GM18505 (cell line): ENCODE data around the gene GRIA4.
"Not testable (repeated sequence)": the region's sequence is repeated elsewhere in the genome, so short reads cannot be mapped to it uniquely, and the experiment has no call there.

ENCODE experiments used
- ATAC-seq: cut with Tn5 transposase; IDR thresholded peaks from one replicate; pipeline ENCODE4 v1.9.1; 2021; ENCODE audit not compliant: unreplicated experiment
- POLR2A ChIP-seq: IDR thresholded peaks from 4 replicates; pipeline ENCODE4 v1.6.1; 2011; ENCODE audit warnings: borderline replicate concordance; ENCODE audit not compliant: insufficient read depth, insufficient read length; ENCODE audit errors: extremely low read depth

GRIA4 gene

GRCh38 chr11:105757107-105757506 lies 147.2 kb downstream of the GRIA4 start:
- TF ChIP-seq POLR2A = no peak
- ATAC-seq = no peak

- TF ChIP-seq POLR2A = no peak
- no peak for ATAC-seq
Measured at GRCh38 chr11:105763594-105763993, 153.7 kb downstream of the GRIA4 start.

- ATAC-seq = no peak
Measured at GRCh38 chr11:105767931-105768330, 158.1 kb downstream of the GRIA4 start.

GRCh38 chr11:105769627-105770026 lies 159.8 kb downstream of the GRIA4 start:
- no peak for ATAC-seq
- no peak for TF ChIP-seq POLR2A

More at GRCh38 chr11:105767931-105768330, 158.1 kb downstream of the GRIA4 start:
- TF ChIP-seq POLR2A = no peak

GRCh38 chr11:105773452-105773851 lies 163.6 kb downstream of the GRIA4 start:
- not testable (repeated sequence) for ATAC-seq

- TF ChIP-seq POLR2A = no peak
- ATAC-seq = no peak
Measured at GRCh38 chr11:105774899-105775298, 165.0 kb downstream of the GRIA4 start.

- no peak for TF ChIP-seq POLR2A
- ATAC-seq = no peak
Measured at GRCh38 chr11:105780781-105781525, 171.1 kb downstream of the GRIA4 start.

GRCh38 chr11:105781807-105782206 lies 171.9 kb downstream of the GRIA4 start:
- TF ChIP-seq POLR2A = no peak
- ATAC-seq = no peak

GRCh38 chr11:105783216-105783615 lies 173.3 kb downstream of the GRIA4 start:
- TF ChIP-seq POLR2A = no peak
- no peak for ATAC-seq

GRCh38 chr11:105785850-105786249 lies 176.0 kb downstream of the GRIA4 start:
- not testable (repeated sequence) for ATAC-seq

- no peak for TF ChIP-seq POLR2A
- ATAC-seq = no peak
Measured at GRCh38 chr11:105786741-105787140, 176.9 kb downstream of the GRIA4 start.

- TF ChIP-seq POLR2A = no peak
- no peak for ATAC-seq
Measured at GRCh38 chr11:105789579-105790420, 179.9 kb downstream of the GRIA4 start.

- ATAC-seq = no peak
- no peak for TF ChIP-seq POLR2A
Measured at GRCh38 chr11:105790840-105791239, 181.0 kb downstream of the GRIA4 start.

- ATAC-seq = no peak
Measured at GRCh38 chr11:105793092-105793491, 183.2 kb downstream of the GRIA4 start.

More at GRCh38 chr11:105793092-105793491, 183.2 kb downstream of the GRIA4 start:
- TF ChIP-seq POLR2A = no peak
